H9 (cell line): ENCODE results near the gene SOBP. TPM values are rescaled to one million over a fixed set of nuclear protein-coding genes. Genes with fewer than 3 reads are reported as not detected.

Experiments used
- DNase-seq: peaks from one replicate; pipeline ENCODE4 v3.0.0-alpha.2; 2017
- H2AFZ ChIP-seq: one replicate; pipeline ENCODE4 v1.6.1; 2013; ENCODE audit warnings: mild to moderate bottlenecking, low read length, control low read depth, moderate library complexity
- H2AK5ac ChIP-seq: 2 replicates; pipeline ENCODE4 v1.6.1; 2013; ENCODE audit warnings: low read length, control low read depth, mixed read lengths; ENCODE audit not compliant: insufficient read length
- H2BK120ac ChIP-seq: one replicate; pipeline ENCODE4 v1.6.1; 2013; ENCODE audit warnings: low read depth, mild to moderate bottlenecking, low read length, control low read depth, inconsistent platforms; ENCODE audit not compliant: poor library complexity, severe bottlenecking
- H2BK12ac ChIP-seq: 2 replicates; pipeline ENCODE4 v1.6.1; 2013; ENCODE audit warnings: low read length, control low read depth, mixed read lengths, low read depth; ENCODE audit not compliant: insufficient read length
- H2BK15ac ChIP-seq: 2 replicates; pipeline ENCODE4 v1.6.1; 2013; ENCODE audit warnings: low read depth, low read length, control low read depth
- H2BK20ac ChIP-seq: one replicate; pipeline ENCODE4 v1.6.1; 2013; ENCODE audit warnings: low read depth, mild to moderate bottlenecking, low read length, control low read depth, inconsistent platforms; ENCODE audit not compliant: poor library complexity, severe bottlenecking
- H2BK5ac ChIP-seq: 2 replicates; pipeline ENCODE4 v1.6.1; 2013; ENCODE audit warnings: low read length, control low read depth, mixed read lengths; ENCODE audit not compliant: insufficient read length
- H3K14ac ChIP-seq: 2 replicates; pipeline ENCODE4 v1.6.1; 2013; ENCODE audit warnings: low read length, control low read depth; ENCODE audit not compliant: insufficient read depth
- H3K18ac ChIP-seq: 2 replicates; pipeline ENCODE4 v1.6.1; 2013; ENCODE audit warnings: low read depth, mild to moderate bottlenecking, mixed read lengths, low read length, control low read depth; ENCODE audit not compliant: insufficient read length
- H3K23ac ChIP-seq: 2 replicates; pipeline ENCODE4 v1.6.1; 2013; ENCODE audit warnings: low read length, control low read depth, mixed read lengths, low read depth; ENCODE audit not compliant: insufficient read length
- H3K23me2 ChIP-seq: 2 replicates; pipeline ENCODE4 v1.6.1; 2013; ENCODE audit warnings: low read depth, mild to moderate bottlenecking, mixed read lengths, low read length, control low read depth; ENCODE audit not compliant: insufficient read length, poor library complexity, severe bottlenecking
- H3K27ac ChIP-seq: 2 replicates; pipeline ENCODE4 v1.5.1; 2013; ENCODE audit warnings: low read length, control low read depth, mixed read lengths, low read depth; ENCODE audit not compliant: insufficient read length
- H3K27me3 ChIP-seq: 2 replicates; pipeline ENCODE4 v1.6.1; 2013; ENCODE audit warnings: low read length, control low read depth, inconsistent platforms; ENCODE audit not compliant: insufficient read depth
- H3K4ac ChIP-seq: 2 replicates; pipeline ENCODE4 v1.6.1; 2013; ENCODE audit warnings: low read depth, mild to moderate bottlenecking, control low read depth, inconsistent platforms, low read length, moderate library complexity
- H3K4me1 ChIP-seq: 2 replicates; pipeline ENCODE4 v1.6.1; 2013; ENCODE audit warnings: low read length, control low read depth, inconsistent platforms; ENCODE audit not compliant: insufficient read depth
- H3K4me2 ChIP-seq: 2 replicates; pipeline ENCODE4 v1.6.1; 2013; ENCODE audit warnings: low read length, control low read depth, mixed read lengths; ENCODE audit not compliant: insufficient read length, insufficient read depth
- H3K56ac ChIP-seq: 2 replicates; pipeline ENCODE4 v1.6.1; 2013; ENCODE audit warnings: low read depth, mild to moderate bottlenecking, mixed read lengths, low read length, control low read depth; ENCODE audit not compliant: insufficient read length
- H3K79me1 ChIP-seq: 2 replicates; pipeline ENCODE4 v1.6.1; 2013; ENCODE audit warnings: low read depth, mild to moderate bottlenecking, moderate library complexity, low read length, control low read depth, inconsistent platforms; ENCODE audit not compliant: insufficient read depth, poor library complexity, severe bottlenecking
- H3K79me2 ChIP-seq: 2 replicates; pipeline ENCODE4 v1.6.1; 2013; ENCODE audit warnings: low read length, control low read depth, inconsistent platforms; ENCODE audit not compliant: insufficient read depth
- H3K9ac ChIP-seq: 2 replicates; pipeline ENCODE4 v1.6.1; 2013; ENCODE audit warnings: low read length, control low read depth, mixed read lengths; ENCODE audit not compliant: insufficient read length; ENCODE audit errors: extremely low read depth
- H3K9me3 ChIP-seq: one replicate; pipeline ENCODE4 v1.6.1; 2013; ENCODE audit warnings: low read depth, low read length, inconsistent platforms; ENCODE audit not compliant: control insufficient read depth
- H3T11ph ChIP-seq: one replicate; pipeline ENCODE4 v1.6.1; 2013; ENCODE audit warnings: mild to moderate bottlenecking, low read length, control low read depth, inconsistent platforms
- H4K20me1 ChIP-seq: one replicate; pipeline ENCODE4 v1.6.1; 2013; ENCODE audit not compliant: control insufficient read depth, insufficient read length, insufficient read depth
- H4K5ac ChIP-seq: 2 replicates; pipeline ENCODE4 v1.6.1; 2013; ENCODE audit warnings: low read depth, mild to moderate bottlenecking, mixed read lengths, low read length, control low read depth; ENCODE audit not compliant: insufficient read length
- H4K8ac ChIP-seq: replicated peaks from 2 replicates; pipeline ENCODE4 v1.6.1; 2013; ENCODE audit warnings: low read length, control low read depth, mixed read lengths, low read depth; ENCODE audit not compliant: insufficient read length
- H4K91ac ChIP-seq: 2 replicates; pipeline ENCODE4 v1.6.1; 2013; ENCODE audit warnings: low read depth, mild to moderate bottlenecking, moderate library complexity, mixed read lengths, low read length, control low read depth; ENCODE audit not compliant: insufficient read length
- H3K27ac Mint-ChIP-seq, 3 experiments: 2 replicates in 2 of 3; 3 replicates in 1 of 3; pipeline ENCODE4 v1.8.0; 2020 to 2021; ENCODE audit warnings: mixed read lengths in 3 of 3, mild to moderate bottlenecking in 1 of 3, moderate library complexity in 1 of 3
- H3K27me3 Mint-ChIP-seq: 2 replicates; pipeline ENCODE4 v1.8.0; 2021; ENCODE audit warnings: low read depth, mild to moderate bottlenecking, moderate library complexity, mixed read lengths
- H3K36me3 Mint-ChIP-seq, 3 experiments: 2 replicates in 2 of 3; 3 replicates in 1 of 3; pipeline ENCODE4 v1.8.0; 2020 to 2021; ENCODE audit warnings: low read depth in 3 of 3, mixed read lengths in 3 of 3; ENCODE audit not compliant: insufficient read depth in 1 of 3
- H3K4me1 Mint-ChIP-seq, 2 experiments: 2 replicates each; pipeline ENCODE4 v1.8.0; 2020; ENCODE audit warnings: mixed read lengths in 2 of 2
- H3K4me3 Mint-ChIP-seq, 2 experiments: 2 replicates in 1 of 2; 3 replicates in 1 of 2; pipeline ENCODE4 v1.8.0; 2020 to 2021; ENCODE audit warnings: mild to moderate bottlenecking in 2 of 2, mixed read lengths in 2 of 2, moderate library complexity in 1 of 2
- H3K9me3 Mint-ChIP-seq, 2 experiments: 2 replicates in 1 of 2; 3 replicates in 1 of 2; pipeline ENCODE4 v1.8.0; 2020; ENCODE audit warnings: mild to moderate bottlenecking in 2 of 2, mixed read lengths in 2 of 2, moderate library complexity in 1 of 2
- WGBS: extraction: QIAGEN DNeasy Blood & Tissue Kit; methylation state at CpG from one replicate; pipeline ENCODE4 v1.1.7; 2013; ENCODE audit warnings: missing lambda C conversion rate, low lambda C conversion rate, mixed read lengths; ENCODE audit not compliant: insufficient read length; ENCODE audit errors: extremely low coverage; 5-methylcytosine and 5-hydroxymethylcytosine counted together
- total RNA-seq: library from RNA; stranded (reverse); gene quantifications from 2 replicates; pipeline ENCODE4 v1.2.1, GENCODE V29; 2021
- TF ChIP-seq, protein P1 (sequence below): fragments of 200-600 bp; sonication (generic); conservative IDR thresholded peaks from 3 replicates; pipeline ENCODE4 v1.8.0; 2021; ENCODE audit warnings: antibody characterized with exemption, mild to moderate bottlenecking

The SOBP gene
- total RNA-seq, 1 experiment from 2014 or later = 4.3 TPM

DNA sequence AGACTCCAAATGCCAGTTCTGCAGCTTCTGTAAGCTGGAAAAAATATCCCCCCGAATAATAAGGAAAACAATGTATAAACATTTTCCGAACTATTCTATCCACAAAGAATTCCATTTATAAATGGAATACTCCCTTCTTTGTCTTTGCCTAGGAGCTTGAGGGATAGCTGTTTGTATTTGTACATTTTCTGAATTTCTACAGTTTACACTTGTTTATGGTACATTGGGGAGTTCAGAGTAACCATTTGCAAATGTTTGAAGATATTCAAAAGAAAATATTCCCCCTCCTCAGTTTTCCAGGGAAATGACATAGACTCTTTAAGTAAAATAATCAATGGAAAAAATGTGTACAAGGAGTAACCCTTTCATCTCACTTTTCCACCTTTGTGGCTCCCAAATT lies 149.6 kb downstream of the SOBP start:
- Histone ChIP-seq H4K20me1 (no peaks in the 10 kb centered on the region), H2BK15ac (no peak overlapping the region), H4K5ac (no peak overlapping the region), H3K9ac (no peak overlapping the region), H3K9me3 (no peaks in the 10 kb centered on the region), H3K27me3 (no peaks in the 10 kb centered on the region), H2AFZ (no peak overlapping the region), H3K27ac (no peak overlapping the region), H2AK5ac (no peak overlapping the region), H3K79me2 (no peaks in the 10 kb centered on the region), H3K14ac (no peak overlapping the region), H3K23ac (no peak overlapping the region), H3K4me2 (no peak overlapping the region), H2BK120ac (no peak overlapping the region), H3K23me2 (peaks cover 3% of the 10 kb centered on the region), H3K4ac (no peak overlapping the region), H4K91ac (no peak overlapping the region), H3T11ph (no peak overlapping the region), H3K56ac (no peak overlapping the region), H2BK12ac (no peak overlapping the region), H3K18ac (no peak overlapping the region), H2BK5ac (no peak overlapping the region), H3K4me1 (no peaks in the 10 kb centered on the region), H2BK20ac (no peak overlapping the region), H3K79me1 (no peaks in the 10 kb centered on the region), H4K8ac (no peak overlapping the region)
- H3K9me3 Mint-ChIP-seq = no peaks in the 10 kb centered on the region
- WGBS = no CpG with 5 or more reads among the region's 2 CpGs
- H3K27ac Mint-ChIP-seq = no peak overlapping the region
- H3K36me3 Mint-ChIP-seq = no peaks in the 10 kb centered on the region
- TF ChIP-seq, protein P1, sequence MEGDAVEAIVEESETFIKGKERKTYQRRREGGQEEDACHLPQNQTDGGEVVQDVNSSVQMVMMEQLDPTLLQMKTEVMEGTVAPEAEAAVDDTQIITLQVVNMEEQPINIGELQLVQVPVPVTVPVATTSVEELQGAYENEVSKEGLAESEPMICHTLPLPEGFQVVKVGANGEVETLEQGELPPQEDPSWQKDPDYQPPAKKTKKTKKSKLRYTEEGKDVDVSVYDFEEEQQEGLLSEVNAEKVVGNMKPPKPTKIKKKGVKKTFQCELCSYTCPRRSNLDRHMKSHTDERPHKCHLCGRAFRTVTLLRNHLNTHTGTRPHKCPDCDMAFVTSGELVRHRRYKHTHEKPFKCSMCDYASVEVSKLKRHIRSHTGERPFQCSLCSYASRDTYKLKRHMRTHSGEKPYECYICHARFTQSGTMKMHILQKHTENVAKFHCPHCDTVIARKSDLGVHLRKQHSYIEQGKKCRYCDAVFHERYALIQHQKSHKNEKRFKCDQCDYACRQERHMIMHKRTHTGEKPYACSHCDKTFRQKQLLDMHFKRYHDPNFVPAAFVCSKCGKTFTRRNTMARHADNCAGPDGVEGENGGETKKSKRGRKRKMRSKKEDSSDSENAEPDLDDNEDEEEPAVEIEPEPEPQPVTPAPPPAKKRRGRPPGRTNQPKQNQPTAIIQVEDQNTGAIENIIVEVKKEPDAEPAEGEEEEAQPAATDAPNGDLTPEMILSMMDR = no peak
- H3K27me3 Mint-ChIP-seq = peaks cover 9% of the 10 kb centered on the region
- H3K4me3 Mint-ChIP-seq = no peak overlapping the region
- H3K4me1 Mint-ChIP-seq = no peaks in the 10 kb centered on the region; a peak in 1 of 4 replicates
- DNase-seq = no peak
